GM19025 (cell line): Measurements from ENCODE around the gene INPPL1.

Source experiments
- ATAC-seq: cut with Tn5 transposase; IDR thresholded peaks from one replicate; pipeline ENCODE4 v1.9.1; 2021; ENCODE audit warnings: mild to moderate bottlenecking, low read depth, moderate library complexity; ENCODE audit not compliant: unreplicated experiment

INPPL1 gene

DNA sequence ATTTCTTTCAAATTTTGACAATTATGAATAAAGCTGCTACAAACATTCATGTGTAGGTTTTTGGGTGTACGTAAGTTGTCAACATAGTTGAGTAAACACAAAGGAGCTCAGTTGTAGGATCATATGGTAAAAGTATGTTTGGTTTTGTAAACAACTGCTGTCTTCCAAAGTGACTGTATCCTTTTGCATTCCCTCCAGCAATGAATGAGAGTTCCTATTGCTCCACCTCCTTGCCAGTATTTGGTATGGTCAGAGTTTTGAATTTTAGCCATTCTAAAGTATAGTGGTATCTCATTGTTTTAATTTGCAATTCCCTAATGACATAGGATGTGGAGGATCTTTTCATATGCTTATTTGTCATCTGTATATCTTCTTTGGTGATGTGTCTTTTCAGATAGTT lies 47.4 kb downstream of the INPPL1 start:
- ATAC-seq, result no peak

DNA sequence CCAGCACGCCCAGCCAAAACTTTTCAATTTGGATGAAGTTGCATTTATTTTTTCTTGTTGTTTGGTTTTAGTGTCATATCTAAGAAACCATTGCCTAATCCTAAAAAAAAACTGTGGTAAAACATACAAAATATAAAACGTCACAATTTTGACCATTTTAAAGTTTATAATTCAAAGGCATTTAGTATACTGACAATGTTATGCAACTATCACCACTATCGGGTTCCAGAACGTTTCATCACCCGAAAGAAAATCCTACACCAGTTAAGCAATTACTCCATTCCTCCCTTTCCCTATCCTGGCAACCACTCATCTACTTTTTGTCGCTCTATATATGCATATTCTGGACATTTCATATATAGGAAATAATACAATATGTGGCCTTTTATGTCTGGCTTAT lies 49.9 kb downstream of the INPPL1 start:
- no peak for ATAC-seq

DNA sequence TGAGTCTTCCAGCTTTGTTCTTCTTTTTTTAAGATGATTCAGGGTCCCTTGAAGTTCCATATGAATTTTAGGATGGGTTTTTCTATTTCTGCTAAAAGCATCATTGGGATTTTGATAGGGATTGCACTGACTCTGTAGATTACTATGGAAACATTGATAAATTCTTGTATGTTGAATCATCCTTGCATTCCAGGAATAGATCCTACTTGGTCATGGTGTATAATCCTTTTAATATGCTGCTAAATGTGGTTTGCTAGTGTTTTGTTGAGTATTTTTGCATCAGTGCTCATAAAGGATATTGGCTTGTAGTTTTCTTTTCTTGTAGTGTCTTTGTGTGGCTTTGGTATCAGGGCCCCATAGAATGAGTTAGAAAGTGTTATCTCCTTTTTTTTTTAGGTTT lies 54.3 kb downstream of the INPPL1 start:
- ATAC-seq, result no peak

DNA sequence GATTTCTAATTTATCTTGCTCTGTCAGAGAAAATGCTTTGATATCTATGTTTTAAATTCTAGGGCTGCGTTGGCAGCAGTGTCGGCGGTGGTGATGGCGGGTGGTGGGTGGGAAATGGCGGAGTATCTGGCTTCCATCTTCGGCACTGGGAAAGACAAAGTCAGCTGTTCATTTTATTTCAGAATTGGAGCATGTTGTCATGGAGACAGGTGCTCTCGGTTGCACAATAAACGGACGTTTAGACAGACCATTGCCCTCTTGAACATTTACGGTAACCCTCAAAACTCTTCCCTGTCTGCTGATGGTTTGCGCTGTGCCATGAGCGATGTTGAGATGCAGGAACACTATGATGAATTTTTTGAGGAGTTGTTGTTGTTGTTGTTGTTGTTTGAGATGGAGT lies 55.5 kb downstream of the INPPL1 start:
- ATAC-seq, result no peak

DNA sequence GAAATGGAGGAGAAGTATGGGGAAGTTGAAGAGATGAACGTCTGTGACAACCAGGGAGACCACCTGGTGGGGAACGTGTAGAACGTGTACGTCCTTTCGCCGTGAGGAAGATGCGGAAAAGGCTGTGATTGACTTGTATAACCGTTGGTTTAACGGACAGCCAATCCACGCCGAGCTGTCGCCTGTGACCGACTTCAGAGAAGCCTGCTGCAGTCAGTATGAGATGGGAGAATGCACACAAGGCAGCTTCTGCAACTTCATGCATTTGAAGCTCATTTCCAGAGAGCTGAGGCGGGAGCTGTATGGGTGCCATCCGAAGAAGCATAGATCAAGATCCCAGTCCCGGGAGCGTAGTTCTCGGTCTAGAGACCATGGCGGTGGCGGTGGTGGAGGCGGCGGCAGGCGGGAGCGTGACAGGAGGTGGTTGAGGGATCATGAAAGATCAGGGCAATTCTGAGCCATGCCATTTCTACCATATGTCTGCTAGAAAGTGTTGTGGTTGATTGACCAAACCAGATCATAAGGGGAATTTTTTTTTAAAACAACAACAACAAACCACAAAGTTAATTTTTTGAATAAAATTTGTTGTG lies 56.3 kb downstream of the INPPL1 start:
- no peak for ATAC-seq

DNA sequence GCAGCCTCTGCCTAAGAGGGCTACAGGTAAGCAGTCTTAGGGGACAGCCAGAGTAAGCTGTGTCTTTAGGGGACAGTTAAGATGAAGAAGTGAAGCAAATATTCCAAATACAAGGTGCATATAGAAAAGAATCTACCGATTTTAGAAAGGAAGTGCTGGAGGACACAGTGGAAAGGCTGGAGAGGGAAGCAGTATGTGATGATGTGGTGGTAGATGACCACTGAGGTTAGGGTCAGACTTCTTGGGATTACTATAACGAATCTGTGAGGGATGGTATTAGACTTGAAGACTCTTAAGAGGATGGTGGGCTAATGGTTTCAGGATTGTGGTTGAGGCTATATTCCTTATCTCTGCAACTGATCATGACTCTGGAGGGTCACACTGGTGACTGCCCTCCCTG lies 59.4 kb downstream of the INPPL1 start:
- ATAC-seq, result no peak

DNA sequence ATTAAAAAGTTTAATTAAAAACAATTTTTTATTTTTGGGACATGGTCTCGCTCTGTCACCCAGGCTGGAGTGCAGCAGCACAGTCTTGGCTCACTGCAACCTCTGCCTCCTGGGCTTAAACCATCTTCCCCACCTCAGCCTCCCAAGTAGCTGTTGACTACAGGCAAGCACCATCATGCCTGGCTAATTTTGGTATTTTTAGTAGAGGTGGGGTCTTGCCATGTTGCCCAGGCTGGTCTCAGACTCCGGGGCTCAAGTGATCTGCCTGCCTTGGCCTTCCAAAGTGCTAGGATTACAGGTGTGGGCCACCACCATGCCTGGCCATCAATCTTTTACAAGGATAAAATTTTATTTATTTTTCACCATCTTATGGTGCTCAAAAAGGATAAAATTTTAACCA lies 62.7 kb downstream of the INPPL1 start:
- ATAC-seq, result no peak
